ENCODE results near the gene C1QTNF9. TPM values are rescaled to one million over a fixed set of nuclear protein-coding genes. Genes with fewer than 3 reads are reported as not detected.
"Not testable (repeated sequence)": the region's sequence is repeated elsewhere in the genome, so short reads cannot be mapped to it uniquely, and the experiment has no call there.

C1QTNF9 gene
- total RNA-seq, 1 donor from 2014 or later, result not detected

DNA sequence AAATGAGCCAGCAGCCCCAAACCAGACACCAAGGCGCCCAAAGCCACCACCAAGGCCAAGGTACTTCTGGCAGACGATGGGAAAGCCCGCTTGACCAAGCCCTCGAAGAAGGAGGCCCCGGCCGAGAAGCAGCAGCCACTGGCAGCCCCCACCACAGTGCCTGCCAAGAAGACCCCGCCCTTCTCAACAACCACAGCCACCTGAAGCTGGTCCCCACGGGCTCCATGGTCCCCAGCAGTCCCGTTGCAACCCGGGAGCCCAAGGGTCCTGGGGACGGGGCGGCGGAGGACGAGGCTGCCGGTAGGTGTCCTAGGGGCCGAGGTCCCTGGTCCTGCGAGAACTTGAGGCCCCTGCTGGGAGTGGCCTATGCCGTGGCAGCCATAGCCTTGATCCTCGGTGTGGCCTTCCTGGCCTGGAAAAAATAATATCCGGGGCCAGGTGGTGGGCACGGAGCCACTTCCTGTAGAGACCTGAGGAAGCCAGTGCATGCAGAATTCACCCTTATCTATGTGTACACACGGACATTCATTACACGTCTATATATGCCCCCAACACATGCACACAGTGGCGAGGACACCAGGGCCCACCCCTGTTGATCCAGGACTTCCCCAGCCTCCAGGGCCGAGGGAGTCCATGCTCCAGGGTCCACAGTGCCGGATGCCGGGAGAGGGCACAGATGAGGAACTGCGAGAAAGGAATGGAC, 13.8 kb downstream of the C1QTNF9 start:
- no peak overlapping the region for H3K4me3 ChIP-seq
- intact Hi-C loops (cut with DNase I), result no loop called here

DNA sequence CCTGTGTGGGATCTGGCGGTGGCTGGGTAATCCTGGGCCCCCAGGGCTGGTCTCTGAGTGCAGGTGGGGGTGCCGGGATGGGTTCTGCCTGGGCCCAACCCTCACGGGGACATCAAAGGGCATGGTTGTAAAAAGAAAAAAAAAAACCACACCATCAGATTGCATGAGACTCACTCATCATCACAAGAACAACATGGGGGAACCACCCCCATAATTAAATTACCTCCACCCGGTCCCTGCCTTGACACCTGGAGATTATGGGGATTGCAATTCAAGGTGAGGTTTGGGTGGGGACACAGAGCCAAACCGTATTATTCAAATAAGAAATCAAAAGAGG, 14.3 kb downstream of the C1QTNF9 start:
- intact Hi-C loops (cut with DNase I), result no loop called here
- no peaks in the 10 kb centered on the region for H3K9me3 ChIP-seq
- H3K4me1 ChIP-seq, result no peaks in the 10 kb centered on the region
- no peaks in the 10 kb centered on the region for H3K27me3 ChIP-seq
- H3K4me3 ChIP-seq, result no peak overlapping the region
- no peak overlapping the region for H3K27ac ChIP-seq
- no peaks in the 10 kb centered on the region for H3K36me3 ChIP-seq
- no peak for TF ChIP-seq POLR2A (IDR thresholded peaks at IDR 0.05)
- no peak for TF ChIP-seq POLR2AphosphoS5 (IDR thresholded peaks at IDR 0.05; ENCODE audit: insufficient read depth in 1 of 2, low read depth in 1 of 2)
- TF ChIP-seq CTCF (IDR thresholded peaks at IDR 0.05), result no peak
- DNase-seq (ENCODE audit: extremely low spot score in 2 of 2), result no peak

More for the DNA sequence above, 13.8 kb downstream of the C1QTNF9 start:
- no peaks in the 10 kb centered on the region for H3K9me3 ChIP-seq
- no peaks in the 10 kb centered on the region for H3K36me3 ChIP-seq
- H3K4me1 ChIP-seq, result no peaks in the 10 kb centered on the region
- no peak overlapping the region for H3K27ac ChIP-seq
- DNase-seq (ENCODE audit: extremely low spot score in 2 of 2), result peak in 1 of 2 donors; percentile 64
- TF ChIP-seq POLR2AphosphoS5 (IDR thresholded peaks at IDR 0.05; ENCODE audit: insufficient read depth in 1 of 2, low read depth in 1 of 2) (no peak), CTCF (IDR thresholded peaks at IDR 0.05) (no peak), POLR2A (IDR thresholded peaks at IDR 0.05) (no peak)
- H3K27me3 ChIP-seq, result no peaks in the 10 kb centered on the region

DNA sequence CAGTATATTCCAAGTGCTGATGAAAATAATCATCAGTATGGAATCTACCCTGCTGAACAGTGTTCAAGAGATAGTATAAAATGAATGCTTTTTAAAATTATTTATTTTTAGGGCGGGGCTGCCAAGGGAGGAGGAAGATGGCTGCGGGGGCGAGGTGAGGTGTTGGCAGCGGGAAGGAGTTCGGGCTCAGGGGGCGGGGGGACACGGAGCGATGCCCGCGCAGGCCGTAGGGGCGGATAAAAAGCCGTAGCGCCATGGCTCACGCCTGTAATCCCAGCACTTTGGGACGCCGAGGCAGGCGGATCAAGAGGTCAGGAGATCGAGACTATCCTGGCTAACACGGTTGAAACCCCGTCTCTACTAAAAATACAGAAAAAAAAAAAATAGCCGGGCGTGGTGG, 18.2 kb downstream of the C1QTNF9 start:
- DNase-seq (ENCODE audit: extremely low spot score in 2 of 2); H3K9me3 ChIP-seq; intact Hi-C loops (cut with DNase I); H3K4me3 ChIP-seq; H3K36me3 ChIP-seq; H3K27me3 ChIP-seq; H3K4me1 ChIP-seq; H3K27ac ChIP-seq: not testable (repeated sequence)

DNA sequence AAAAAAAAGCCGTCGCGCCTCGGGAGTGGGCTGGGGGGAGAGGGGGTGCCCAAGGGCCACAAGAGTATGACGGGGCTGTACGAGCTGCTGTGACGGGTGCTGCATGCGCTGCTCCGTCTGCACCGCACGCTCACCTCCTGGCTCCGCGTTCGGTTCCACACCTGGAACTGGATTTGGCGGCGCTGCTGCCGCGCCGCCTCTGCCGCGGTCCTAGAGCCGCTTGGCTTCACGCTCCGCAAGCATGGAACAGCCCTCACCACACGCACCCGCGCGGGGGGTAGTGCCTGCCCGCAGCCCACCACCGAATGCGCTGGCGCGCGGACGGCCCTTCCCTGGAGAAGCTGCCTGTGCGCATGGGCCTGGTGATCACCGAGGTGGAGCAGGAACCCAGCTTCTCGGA, 18.8 kb downstream of the C1QTNF9 start:
- DNase-seq (ENCODE audit: extremely low spot score in 2 of 2), result peak in 1 of 2 donors; percentile 27
- H3K4me3 ChIP-seq, result no peak overlapping the region
- H3K27me3 ChIP-seq, result no peaks in the 10 kb centered on the region
- TF ChIP-seq POLR2AphosphoS5 (IDR thresholded peaks at IDR 0.05; ENCODE audit: insufficient read depth in 1 of 2, low read depth in 1 of 2) (no peak), CTCF (IDR thresholded peaks at IDR 0.05) (no peak)
- intact Hi-C loops (cut with DNase I), result no loop called here
- H3K27ac ChIP-seq, result no peak overlapping the region
- no peaks in the 10 kb centered on the region for H3K9me3 ChIP-seq
- H3K4me1 ChIP-seq, result no peaks in the 10 kb centered on the region
- no peaks in the 10 kb centered on the region for H3K36me3 ChIP-seq

DNA sequence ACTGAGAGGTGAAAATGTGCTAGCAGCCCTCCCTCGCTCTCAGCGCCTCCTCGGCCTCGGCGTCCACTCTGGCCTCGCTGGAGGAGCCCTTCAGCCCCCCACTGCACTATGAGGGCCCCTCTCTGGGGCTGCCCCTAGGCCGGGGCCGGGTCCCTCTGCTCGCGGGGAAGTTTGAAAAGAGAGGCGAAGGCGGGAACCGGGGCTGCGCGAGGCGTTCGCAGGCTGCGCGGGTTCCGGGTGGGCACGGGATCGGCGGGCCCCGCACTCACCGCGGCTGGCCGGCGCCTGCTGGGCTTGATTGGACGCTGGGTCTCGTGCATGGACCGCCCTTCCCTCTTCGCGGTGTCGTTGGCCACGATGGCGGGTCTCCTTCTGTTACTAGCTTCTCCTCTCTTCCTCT, 29.3 kb downstream of the C1QTNF9 start:
- Histone ChIP-seq H3K27ac (no peak overlapping the region), H3K4me3 (no peak overlapping the region), H3K27me3 (no peaks in the 10 kb centered on the region), H3K4me1 (no peaks in the 10 kb centered on the region), H3K36me3 (no peaks in the 10 kb centered on the region), H3K9me3 (no peaks in the 10 kb centered on the region)
- intact Hi-C loops (cut with DNase I), result no loop called here
- no peak for DNase-seq (ENCODE audit: extremely low spot score in 2 of 2)
- no peak for TF ChIP-seq POLR2AphosphoS5 (IDR thresholded peaks at IDR 0.05; ENCODE audit: insufficient read depth in 1 of 2, low read depth in 1 of 2)
- TF ChIP-seq POLR2A (IDR thresholded peaks at IDR 0.05), result no peak
- no peak for TF ChIP-seq CTCF (IDR thresholded peaks at IDR 0.05)
